ENCODE measurements around the gene GLCCI1.
"Not testable (repeated sequence)": the region's sequence is repeated elsewhere in the genome, so short reads cannot be mapped to it uniquely, and the experiment has no call there.

GLCCI1 gene

DNA sequence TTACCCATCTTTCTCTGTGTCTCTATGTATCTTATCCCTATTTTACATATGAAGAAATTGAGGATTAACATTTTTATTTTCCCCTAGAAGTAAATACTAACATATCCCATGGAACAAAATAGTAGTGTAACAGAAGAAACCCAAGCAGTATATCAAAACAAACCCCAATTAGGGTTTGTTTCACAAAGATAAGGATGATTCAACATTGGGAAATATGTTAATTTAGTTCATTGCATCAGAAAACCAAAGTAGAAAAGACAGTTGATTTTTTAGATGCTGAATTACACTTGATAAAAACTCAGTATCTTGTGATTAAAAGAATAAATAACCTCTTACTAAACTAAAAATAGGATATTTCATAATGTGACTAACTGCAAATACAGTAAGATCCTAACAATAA is 87.8 kb downstream of the GLCCI1 start:
- no peak for DNase-seq (ENCODE audit: low read depth, low spot score)
- TF ChIP-seq EZH2 (IDR thresholded peaks at IDR 0.05): no peak
- TF ChIP-seq POLR2AphosphoS5 (IDR thresholded peaks at IDR 0.05; ENCODE audit: borderline replicate concordance, low read depth, low read length): no peak
- no peak for TF ChIP-seq FOXP2 (optimal IDR thresholded peaks at IDR 0.05; ENCODE audit: control extremely low read depth, extremely low read length, insufficient read depth)
- H3K4me3 ChIP-seq: no peak overlapping the region
- no peak overlapping the region for H3K27ac ChIP-seq
- H3K36me3 ChIP-seq (ENCODE audit: insufficient read depth, low read length): no peaks in the 10 kb centered on the region
- H3K9ac ChIP-seq (ENCODE audit: insufficient read length): no peak overlapping the region
- H3K9me3 ChIP-seq (ENCODE audit: low read depth, low read length): no peaks in the 10 kb centered on the region

DNA sequence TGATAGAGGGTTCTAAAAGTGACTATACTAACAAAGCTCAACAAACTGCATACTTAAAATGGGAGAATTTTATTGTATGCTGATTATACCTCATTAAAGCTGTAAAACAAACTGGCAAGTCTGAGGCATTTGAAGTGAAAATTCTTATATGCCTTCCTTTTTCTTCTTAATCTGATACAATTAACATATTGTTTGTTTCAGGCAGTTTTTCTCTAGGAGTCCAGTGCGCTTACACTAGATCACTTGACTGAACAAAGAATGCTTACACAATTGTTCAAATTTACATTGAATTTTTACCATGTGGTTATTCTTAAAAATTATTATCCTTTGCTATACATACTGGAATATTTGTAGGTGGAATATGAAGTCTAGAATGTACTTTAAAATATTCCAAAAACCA is 89.0 kb downstream of the GLCCI1 start:
- no peak overlapping the region for H3K27ac ChIP-seq
- H3K36me3 ChIP-seq (ENCODE audit: insufficient read depth, low read length): no peaks in the 10 kb centered on the region
- H3K9ac ChIP-seq (ENCODE audit: insufficient read length): no peak overlapping the region
- H3K9me3 ChIP-seq (ENCODE audit: low read depth, low read length): no peaks in the 10 kb centered on the region
- TF ChIP-seq POLR2AphosphoS5 (IDR thresholded peaks at IDR 0.05; ENCODE audit: borderline replicate concordance, low read depth, low read length) (no peak), FOXP2 (optimal IDR thresholded peaks at IDR 0.05; ENCODE audit: control extremely low read depth, extremely low read length, insufficient read depth) (no peak), EZH2 (IDR thresholded peaks at IDR 0.05) (no peak)
- no peak overlapping the region for H3K4me3 ChIP-seq
- no peak for DNase-seq (ENCODE audit: low read depth, low spot score)

DNA sequence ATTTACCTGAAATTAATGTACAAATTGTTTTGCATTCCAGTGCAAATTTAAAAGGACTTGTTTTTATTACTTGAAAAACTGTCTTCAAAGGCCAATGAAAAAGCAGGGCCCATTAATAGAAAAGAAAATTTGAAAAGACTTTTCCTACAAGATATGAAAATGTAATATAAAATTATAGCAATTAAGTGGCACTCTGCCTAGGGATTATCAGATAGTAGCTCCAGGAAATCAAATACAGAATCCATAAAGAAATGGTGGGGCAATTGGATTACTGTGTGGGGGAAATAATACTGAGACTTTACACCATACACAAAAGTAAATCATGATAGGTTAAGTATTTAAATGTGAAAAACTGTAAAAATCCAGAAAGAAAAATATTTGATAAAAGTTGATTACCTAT is 89.7 kb downstream of the GLCCI1 start:
- no peak overlapping the region for H3K4me3 ChIP-seq
- TF ChIP-seq POLR2AphosphoS5 (IDR thresholded peaks at IDR 0.05; ENCODE audit: borderline replicate concordance, low read depth, low read length) (no peak), EZH2 (IDR thresholded peaks at IDR 0.05) (no peak), FOXP2 (optimal IDR thresholded peaks at IDR 0.05; ENCODE audit: control extremely low read depth, extremely low read length, insufficient read depth) (no peak)
- no peaks in the 10 kb centered on the region for H3K9me3 ChIP-seq (ENCODE audit: low read depth, low read length)
- no peak for DNase-seq (ENCODE audit: low read depth, low spot score)
- H3K9ac ChIP-seq (ENCODE audit: insufficient read length): no peak overlapping the region
- no peaks in the 10 kb centered on the region for H3K36me3 ChIP-seq (ENCODE audit: insufficient read depth, low read length)
- H3K27ac ChIP-seq: no peak overlapping the region

DNA sequence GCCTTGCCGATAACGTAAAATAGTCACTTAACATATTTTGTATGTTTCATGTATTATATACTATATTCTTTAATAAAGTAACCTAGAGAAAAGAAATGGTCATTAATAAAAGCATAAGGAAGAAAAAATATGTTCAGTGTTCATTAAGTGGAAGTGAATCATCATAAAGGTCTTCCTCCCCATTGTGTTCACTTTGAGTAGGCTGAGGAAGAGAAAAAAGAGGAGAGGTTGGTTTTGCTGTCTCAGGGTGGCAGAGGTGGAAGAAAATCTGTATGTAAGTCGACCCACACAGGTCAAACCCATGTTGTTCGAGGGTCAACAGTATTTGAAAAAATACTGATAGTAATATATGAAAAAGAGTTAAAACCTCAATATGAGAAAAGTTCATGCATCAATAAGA is 90.3 kb downstream of the GLCCI1 start:
- no peaks in the 10 kb centered on the region for H3K36me3 ChIP-seq (ENCODE audit: insufficient read depth, low read length)
- no peak for TF ChIP-seq FOXP2 (optimal IDR thresholded peaks at IDR 0.05; ENCODE audit: control extremely low read depth, extremely low read length, insufficient read depth)
- no peak for TF ChIP-seq EZH2 (IDR thresholded peaks at IDR 0.05)
- no peak for TF ChIP-seq POLR2AphosphoS5 (IDR thresholded peaks at IDR 0.05; ENCODE audit: borderline replicate concordance, low read depth, low read length)
- H3K27ac ChIP-seq: no peak overlapping the region
- no peaks in the 10 kb centered on the region for H3K9me3 ChIP-seq (ENCODE audit: low read depth, low read length)
- no peak for DNase-seq (ENCODE audit: low read depth, low spot score)
- no peak overlapping the region for H3K4me3 ChIP-seq
- no peak overlapping the region for H3K9ac ChIP-seq (ENCODE audit: insufficient read length)

DNA sequence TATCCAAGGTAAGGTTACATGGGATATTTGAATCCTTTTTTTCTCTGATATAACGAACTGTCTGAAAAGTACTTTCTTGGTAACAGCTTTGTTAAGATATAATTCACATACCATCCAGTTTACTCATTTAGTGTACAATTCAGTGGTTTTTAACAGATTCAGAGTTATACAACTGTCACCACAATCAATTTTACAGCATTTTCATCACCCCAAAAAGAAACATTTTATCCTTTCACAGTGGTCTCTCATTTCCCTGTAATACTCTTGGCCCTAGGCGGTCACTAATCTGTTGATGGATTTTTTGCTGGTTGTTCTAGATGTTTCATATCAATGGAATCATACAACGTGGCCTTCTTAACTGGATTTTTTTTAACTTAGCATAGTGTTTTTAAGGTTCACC is 91.6 kb downstream of the GLCCI1 start:
- no peak for DNase-seq (ENCODE audit: low read depth, low spot score)
- Histone ChIP-seq H3K4me3 (no peak overlapping the region), H3K9me3 (ENCODE audit: low read depth, low read length) (no peaks in the 10 kb centered on the region), H3K27ac (no peak overlapping the region), H3K9ac (ENCODE audit: insufficient read length) (no peak overlapping the region), H3K36me3 (ENCODE audit: insufficient read depth, low read length) (no peaks in the 10 kb centered on the region)
- TF ChIP-seq EZH2 (IDR thresholded peaks at IDR 0.05): no peak
- TF ChIP-seq FOXP2 (optimal IDR thresholded peaks at IDR 0.05; ENCODE audit: control extremely low read depth, extremely low read length, insufficient read depth): no peak
- no peak for TF ChIP-seq POLR2AphosphoS5 (IDR thresholded peaks at IDR 0.05; ENCODE audit: borderline replicate concordance, low read depth, low read length)

DNA sequence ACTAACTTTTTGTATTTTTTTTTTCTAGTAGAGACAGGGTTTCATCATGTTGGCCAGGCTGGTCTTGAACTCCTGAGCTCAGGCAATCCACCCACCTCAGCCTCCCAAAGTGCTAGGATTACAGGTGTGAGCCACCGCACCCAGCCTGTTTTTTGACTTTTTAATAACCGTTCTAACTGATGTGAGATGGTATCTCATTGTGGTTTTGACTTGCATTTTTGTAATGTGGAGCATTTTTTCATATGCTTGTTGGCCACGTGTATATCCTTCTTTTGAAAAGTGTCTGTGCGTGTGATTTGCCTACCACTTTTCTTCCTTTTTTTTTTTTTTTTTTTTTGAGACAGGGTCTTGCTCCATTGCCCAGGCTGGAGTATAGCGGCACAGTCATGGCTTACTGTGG is 94.7 kb downstream of the GLCCI1 start:
- H3K4me3 ChIP-seq; H3K27ac ChIP-seq; H3K9ac ChIP-seq (ENCODE audit: insufficient read length); H3K9me3 ChIP-seq (ENCODE audit: low read depth, low read length); DNase-seq (ENCODE audit: low read depth, low spot score); H3K36me3 ChIP-seq (ENCODE audit: insufficient read depth, low read length): not testable (repeated sequence)

DNA sequence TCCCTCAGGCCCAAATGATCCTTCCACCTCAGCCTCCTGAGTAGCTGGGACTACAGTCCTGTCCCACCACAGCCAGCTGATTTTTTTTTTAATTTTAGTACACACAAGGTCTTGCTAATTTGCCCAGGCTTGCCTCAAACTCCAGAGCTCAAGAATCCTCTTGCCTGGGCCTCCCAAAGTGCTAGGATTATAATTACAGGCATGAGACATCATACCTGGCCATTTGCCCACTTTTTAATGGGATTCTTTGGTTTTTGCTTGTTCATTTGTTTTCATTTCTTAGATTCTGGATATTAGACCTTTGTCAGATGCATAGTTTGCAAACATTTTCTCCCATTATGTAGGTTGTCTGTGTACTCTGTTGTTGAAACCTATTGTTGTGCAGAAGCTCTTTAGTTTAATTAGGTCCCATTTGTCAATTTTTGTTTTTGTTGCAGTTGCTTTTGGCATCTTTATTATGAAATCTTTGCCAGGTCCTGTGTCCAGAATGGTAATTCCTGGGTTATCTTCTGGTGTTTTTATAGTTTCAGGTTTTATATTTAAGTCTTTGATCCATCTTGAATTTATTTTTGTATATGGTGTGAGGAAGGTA is 95.2 kb downstream of the GLCCI1 start:
- Histone ChIP-seq H3K27ac (no peak overlapping the region), H3K36me3 (ENCODE audit: insufficient read depth, low read length) (no peaks in the 10 kb centered on the region), H3K4me3 (no peak overlapping the region), H3K9ac (ENCODE audit: insufficient read length) (no peak overlapping the region), H3K9me3 (ENCODE audit: low read depth, low read length) (no peaks in the 10 kb centered on the region)
- no peak for TF ChIP-seq POLR2AphosphoS5 (IDR thresholded peaks at IDR 0.05; ENCODE audit: borderline replicate concordance, low read depth, low read length)
- TF ChIP-seq EZH2 (IDR thresholded peaks at IDR 0.05): no peak
- no peak for TF ChIP-seq FOXP2 (optimal IDR thresholded peaks at IDR 0.05; ENCODE audit: control extremely low read depth, extremely low read length, insufficient read depth)
- DNase-seq (ENCODE audit: low read depth, low spot score): no peak

DNA sequence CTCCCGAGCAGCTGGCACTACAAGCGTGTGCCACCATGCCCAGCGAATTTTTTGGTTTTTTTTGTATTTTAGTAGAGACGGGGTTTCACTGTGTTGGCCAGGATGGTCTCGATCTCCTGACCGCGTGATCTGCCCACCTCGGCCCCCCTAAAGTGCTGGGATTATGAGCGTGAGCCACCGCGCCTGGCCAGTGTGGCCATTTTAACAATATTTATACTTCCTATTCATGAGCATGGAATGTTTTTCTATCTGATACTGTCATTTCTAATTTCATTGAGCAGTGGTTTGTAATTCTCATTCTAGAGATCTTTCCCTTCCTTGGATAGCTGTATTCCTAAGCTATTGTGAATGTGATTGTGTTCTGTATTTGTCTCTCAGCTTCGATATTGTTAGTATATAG is 96.2 kb downstream of the GLCCI1 start:
- Histone ChIP-seq H3K9ac (ENCODE audit: insufficient read length) (no peak overlapping the region), H3K9me3 (ENCODE audit: low read depth, low read length) (no peaks in the 10 kb centered on the region), H3K36me3 (ENCODE audit: insufficient read depth, low read length) (no peaks in the 10 kb centered on the region), H3K27ac (no peak overlapping the region), H3K4me3 (no peak overlapping the region)
- DNase-seq (ENCODE audit: low read depth, low spot score): no peak
- TF ChIP-seq EZH2 (IDR thresholded peaks at IDR 0.05) (no peak), FOXP2 (optimal IDR thresholded peaks at IDR 0.05; ENCODE audit: control extremely low read depth, extremely low read length, insufficient read depth) (no peak), POLR2AphosphoS5 (IDR thresholded peaks at IDR 0.05; ENCODE audit: borderline replicate concordance, low read depth, low read length) (no peak)

DNA sequence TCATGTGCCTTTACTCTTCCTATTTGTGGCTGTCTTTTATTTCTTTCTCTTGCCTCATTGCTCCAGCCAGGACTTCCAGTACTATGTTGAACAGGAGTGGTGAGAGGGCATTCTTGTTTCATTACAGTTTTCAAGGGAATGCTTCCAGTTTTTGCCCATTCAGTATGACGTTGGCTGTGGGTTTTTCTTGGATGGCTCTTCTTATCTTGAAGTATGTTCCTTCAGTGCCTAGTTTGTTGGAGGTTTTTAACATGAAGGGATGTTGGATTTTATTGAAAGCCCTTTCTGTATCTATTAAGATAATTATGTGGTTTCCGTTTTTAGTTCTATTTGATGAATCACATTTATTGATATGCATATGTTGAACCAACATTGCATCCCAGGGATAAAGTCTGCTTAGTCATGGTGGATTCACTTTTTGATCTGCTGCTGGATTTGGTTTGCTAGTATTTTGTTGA is 96.8 kb downstream of the GLCCI1 start:
- Histone ChIP-seq H3K36me3 (ENCODE audit: insufficient read depth, low read length) (no peaks in the 10 kb centered on the region), H3K9ac (ENCODE audit: insufficient read length) (no peak overlapping the region), H3K9me3 (ENCODE audit: low read depth, low read length) (no peaks in the 10 kb centered on the region), H3K27ac (0 out of 2 replicates have a peak overlapping the region, but pooled peaks have one; percentile 37), H3K4me3 (no peak overlapping the region)
- DNase-seq (ENCODE audit: low read depth, low spot score): peak; percentile 37
- TF ChIP-seq FOXP2 (optimal IDR thresholded peaks at IDR 0.05; ENCODE audit: control extremely low read depth, extremely low read length, insufficient read depth) (no peak), POLR2AphosphoS5 (IDR thresholded peaks at IDR 0.05; ENCODE audit: borderline replicate concordance, low read depth, low read length) (no peak; the same call in 1 of the 2 replicates), EZH2 (IDR thresholded peaks at IDR 0.05) (no peak)

All from SK-N-MC (cell line).